Ishikawa (cell line): ENCODE measurements around the gene SVBP.

ENCODE experiments used
- CEBPB ChIP-seq: IDR thresholded peaks from 2 replicates; pipeline ENCODE4 v1.6.1; 2012
- CREB1 ChIP-seq: IDR thresholded peaks from 2 replicates; pipeline ENCODE4 v1.6.1; 2012; ENCODE audit warnings: low read depth
- EGR1 ChIP-seq: IDR thresholded peaks from 2 replicates; pipeline ENCODE4 v1.6.1; 2012
- EP300 ChIP-seq: IDR thresholded peaks from 2 replicates; pipeline ENCODE4 v1.6.1; 2012; ENCODE audit warnings: borderline replicate concordance
- FOXM1 ChIP-seq: IDR thresholded peaks from 2 replicates; pipeline ENCODE4 v1.6.1; 2012; ENCODE audit warnings: low read depth, borderline replicate concordance
- MAX ChIP-seq: IDR thresholded peaks from 2 replicates; pipeline ENCODE4 v1.6.1; 2012
- NFIC ChIP-seq: IDR thresholded peaks from 2 replicates; pipeline ENCODE4 v1.6.1; 2012
- RAD21 ChIP-seq: IDR thresholded peaks from 2 replicates; pipeline ENCODE4 v1.6.1; 2012; ENCODE audit warnings: low read depth
- REST ChIP-seq: IDR thresholded peaks from 2 replicates; pipeline ENCODE4 v1.6.1; 2012; ENCODE audit warnings: low read depth, mild to moderate bottlenecking
- TAF1 ChIP-seq: IDR thresholded peaks from 2 replicates; pipeline ENCODE4 v1.6.1; 2012; ENCODE audit warnings: low read depth, mild to moderate bottlenecking
- TCF12 ChIP-seq: IDR thresholded peaks from 2 replicates; pipeline ENCODE4 v1.6.1; 2012; ENCODE audit warnings: low read depth
- TEAD4 ChIP-seq: IDR thresholded peaks from 2 replicates; pipeline ENCODE4 v1.6.1; 2012
- YY1 ChIP-seq: IDR thresholded peaks from 2 replicates; pipeline ENCODE4 v1.6.1; 2012; ENCODE audit warnings: low read depth
- ZBTB7A ChIP-seq: IDR thresholded peaks from 2 replicates; pipeline ENCODE4 v1.6.1; 2012; ENCODE audit warnings: low read depth
- TF ChIP-seq, protein P1 (sequence below): IDR thresholded peaks from 2 replicates; pipeline ENCODE4 v1.6.1; 2012

SVBP gene

GRCh38 chr1:42788021-42788420 lies 29.2 kb downstream of the SVBP start:
- TF ChIP-seq YY1: no peak
- TF ChIP-seq NFIC: no peak
- TF ChIP-seq RAD21: no peak
- no peak for TF ChIP-seq FOXM1
- no peak for TF ChIP-seq REST
- no peak for TF ChIP-seq TCF12
- no peak for TF ChIP-seq MAX
- TF ChIP-seq TEAD4: no peak
- no peak for TF ChIP-seq EP300
- TF ChIP-seq CEBPB: no peak
- TF ChIP-seq ZBTB7A: no peak
- no peak for TF ChIP-seq TAF1
- TF ChIP-seq CREB1: no peak
- TF ChIP-seq, protein P1, sequence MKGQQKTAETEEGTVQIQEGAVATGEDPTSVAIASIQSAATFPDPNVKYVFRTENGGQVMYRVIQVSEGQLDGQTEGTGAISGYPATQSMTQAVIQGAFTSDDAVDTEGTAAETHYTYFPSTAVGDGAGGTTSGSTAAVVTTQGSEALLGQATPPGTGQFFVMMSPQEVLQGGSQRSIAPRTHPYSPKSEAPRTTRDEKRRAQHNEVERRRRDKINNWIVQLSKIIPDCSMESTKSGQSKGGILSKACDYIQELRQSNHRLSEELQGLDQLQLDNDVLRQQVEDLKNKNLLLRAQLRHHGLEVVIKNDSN: no peak
- no peak for TF ChIP-seq EGR1

GRCh38 chr1:42786097-42786496 lies 31.1 kb downstream of the SVBP start:
- TF ChIP-seq RAD21 (no peak), ZBTB7A (no peak), TAF1 (no peak), EP300 (no peak), CREB1 (no peak), YY1 (no peak), TEAD4 (no peak), TCF12 (no peak), NFIC (no peak), CEBPB (no peak), MAX (no peak), REST (no peak), FOXM1 (no peak), EGR1 (no peak)
- TF ChIP-seq, protein P1: no peak

DNA sequence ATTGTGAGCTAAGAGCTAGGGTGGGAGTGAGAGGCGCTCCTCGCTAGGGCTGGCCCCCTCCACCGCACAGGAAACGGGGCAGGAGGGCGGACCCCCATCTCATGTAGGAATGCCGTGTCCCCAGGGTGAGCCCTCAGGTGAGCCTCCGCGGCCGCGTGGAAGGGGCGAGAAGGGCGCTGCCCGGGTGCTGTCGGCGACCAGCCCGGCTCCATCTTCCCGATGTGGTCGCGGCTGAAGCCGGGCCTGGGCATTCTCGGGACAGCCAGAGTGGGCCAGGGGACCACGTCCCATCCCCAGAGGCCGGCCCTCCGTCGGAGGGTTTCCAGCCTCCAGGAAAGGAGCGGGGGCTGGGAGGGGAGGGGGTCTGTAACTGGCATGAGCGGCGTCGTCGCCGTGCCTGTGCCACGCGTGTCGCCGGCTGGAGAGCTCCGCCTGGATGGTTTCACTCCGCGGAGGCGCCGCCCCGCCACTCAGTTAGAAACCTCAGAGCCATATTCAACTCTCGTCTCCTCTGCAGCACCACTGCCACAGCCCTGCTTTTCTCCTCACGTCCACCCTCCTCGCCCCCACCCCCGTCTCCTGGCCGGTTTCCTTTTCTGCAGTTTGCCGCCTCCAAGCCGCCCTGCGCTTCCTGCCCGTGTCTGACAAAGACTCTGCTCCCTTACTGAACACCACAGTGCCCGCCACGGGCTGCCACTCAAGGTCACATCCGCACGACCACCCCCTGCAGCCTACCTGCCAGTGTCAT lies 32.1 kb downstream of the SVBP start, which contains the start of gene TMEM269:
TMEM269 (plus strand) TSS at position 46 of the 748 bp plus-strand sequence. CDS start 4,903 bp downstream, outside the sequence.
- no peak for TF ChIP-seq EP300
- TF ChIP-seq TEAD4: no peak
- TF ChIP-seq RAD21: no peak
- TF ChIP-seq EGR1: no peak
- no peak for TF ChIP-seq REST
- no peak for TF ChIP-seq MAX
- no peak for TF ChIP-seq NFIC
- TF ChIP-seq CEBPB: no peak
- no peak for TF ChIP-seq FOXM1
- TF ChIP-seq YY1: no peak
- no peak for TF ChIP-seq CREB1
- TF ChIP-seq, protein P1: no peak
- TF ChIP-seq TCF12: no peak
- no peak for TF ChIP-seq ZBTB7A
- no peak for TF ChIP-seq TAF1

DNA sequence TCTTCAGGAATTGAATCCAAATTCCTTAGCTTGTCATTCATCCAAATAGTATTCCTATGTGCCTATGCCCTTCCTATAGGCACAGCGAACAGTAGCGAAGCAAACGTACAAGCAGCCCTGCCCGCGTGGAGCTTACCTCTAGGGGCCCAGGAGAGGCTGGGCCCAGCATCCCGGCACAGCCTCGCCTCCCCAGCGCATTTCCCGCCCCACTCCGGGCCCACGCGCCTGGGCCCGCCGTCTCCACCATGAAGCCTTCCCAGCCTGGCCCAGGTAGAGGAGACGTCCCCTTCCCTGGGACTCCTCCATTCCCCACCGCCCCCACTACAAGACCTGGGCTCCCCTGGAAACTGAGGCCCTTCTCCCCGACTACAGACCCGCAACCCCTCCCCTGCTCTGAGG lies 32.7 kb downstream of the SVBP start:
- no peak for TF ChIP-seq MAX
- no peak for TF ChIP-seq CREB1
- TF ChIP-seq TCF12: no peak
- no peak for TF ChIP-seq FOXM1
- no peak for TF ChIP-seq CEBPB
- no peak for TF ChIP-seq RAD21
- no peak for TF ChIP-seq REST
- TF ChIP-seq, protein P1: no peak
- TF ChIP-seq TAF1: no peak
- no peak for TF ChIP-seq EGR1
- no peak for TF ChIP-seq YY1
- no peak for TF ChIP-seq EP300
- no peak for TF ChIP-seq ZBTB7A
- no peak for TF ChIP-seq TEAD4
- TF ChIP-seq NFIC: no peak
